ENCODE data around the gene TMEM97.

GRCh38 chr17:28328325-28328724 lies 9.3 kb downstream of the TMEM97 start:
- TF ChIP-seq CTCF (IDR thresholded peaks at IDR 0.05) (no peak), EP300 (IDR thresholded peaks at IDR 0.05) (no peak), POLR2A (IDR thresholded peaks at IDR 0.05) (no peak)

Data from ovary (tissue), 3 donors.